HFFc6 (cell line): ENCODE measurements around the gene ITPR1. TPM values are rescaled to one million over a fixed set of nuclear protein-coding genes. Genes with fewer than 3 reads are reported as not detected.

ENCODE experiments used
- DNase-seq: peaks from one replicate; pipeline ENCODE4 v3.0.0-alpha.2; 2018
- H3K27ac Mint-ChIP-seq: 2 replicates; pipeline ENCODE4 v1.8.0; 2020; ENCODE audit warnings: mild to moderate bottlenecking, mixed read lengths
- H3K27me3 Mint-ChIP-seq: 2 replicates; pipeline ENCODE4 v1.8.0; 2021; ENCODE audit warnings: mild to moderate bottlenecking, moderate library complexity, mixed read lengths; ENCODE audit not compliant: insufficient read depth
- H3K36me3 Mint-ChIP-seq: 2 replicates; pipeline ENCODE4 v1.8.0; 2021; ENCODE audit warnings: low read depth, mixed read lengths
- H3K4me1 Mint-ChIP-seq: 2 replicates; pipeline ENCODE4 v1.8.0; 2020; ENCODE audit warnings: low read depth, mixed read lengths
- H3K4me3 Mint-ChIP-seq: 2 replicates; pipeline ENCODE4 v1.8.0; 2020; ENCODE audit warnings: mild to moderate bottlenecking, moderate library complexity, mixed read lengths
- H3K9me3 Mint-ChIP-seq: 2 replicates; pipeline ENCODE4 v1.8.0; 2020; ENCODE audit warnings: mild to moderate bottlenecking, mixed read lengths
- total RNA-seq, 6 experiments: library from RNA; stranded (reverse); fragmentation: NEBNext Ultra II Directional; extraction: Animal tissue kit (Norgen Biotek cat#: 25700); gene quantifications; 2 replicates in 1 of 6; 3 replicates in 5 of 6; pipeline ENCODE4 v1.2.3, GENCODE V29; 2021
- TF ChIP-seq, protein P1 (sequence below): fragments of 200-600 bp; sonication (generic); IDR thresholded peaks from 2 replicates; pipeline ENCODE4 v1.5.0; 2021; ENCODE audit warnings: antibody characterized with exemption, mild to moderate bottlenecking

ITPR1 gene
- total RNA-seq, 6 experiments from 2014 or later: 4.9 to 8.3 (median 6.1) TPM

DNA sequence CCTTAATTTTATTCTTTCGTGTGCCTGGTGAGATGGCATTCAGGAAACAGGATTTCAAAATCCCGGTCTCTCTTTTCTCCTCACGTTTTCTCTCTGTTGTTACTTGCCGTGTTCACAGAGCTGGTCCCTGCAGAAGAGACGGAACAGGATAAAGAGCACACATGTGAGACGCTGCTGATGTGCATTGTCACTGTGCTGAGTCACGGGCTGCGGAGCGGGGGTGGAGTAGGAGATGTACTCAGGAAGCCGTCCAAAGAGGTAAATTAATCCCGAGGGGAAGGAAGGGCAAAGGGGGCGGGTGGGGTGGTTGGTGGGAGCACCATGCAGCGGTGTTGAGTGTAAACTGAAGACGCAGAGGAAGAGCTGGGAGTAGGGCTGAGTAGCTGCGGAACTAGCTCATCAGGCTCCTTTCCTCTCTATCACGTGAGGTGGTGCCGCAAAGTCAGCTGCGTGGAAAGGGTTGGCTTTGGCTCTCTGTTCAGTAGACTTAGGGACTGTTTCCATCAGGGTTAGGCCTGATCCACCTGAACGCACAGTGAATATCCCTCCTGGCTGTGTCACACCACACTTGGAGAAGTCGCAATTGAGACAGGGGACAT is 321.3 kb downstream of the ITPR1 start:
- peaks cover 9% of the 10 kb centered on the region; the same call in 1 of the 2 replicates for H3K4me1 Mint-ChIP-seq
- DNase-seq: no peak
- H3K36me3 Mint-ChIP-seq: peaks cover 20% of the 10 kb centered on the region
- TF ChIP-seq, protein P1, sequence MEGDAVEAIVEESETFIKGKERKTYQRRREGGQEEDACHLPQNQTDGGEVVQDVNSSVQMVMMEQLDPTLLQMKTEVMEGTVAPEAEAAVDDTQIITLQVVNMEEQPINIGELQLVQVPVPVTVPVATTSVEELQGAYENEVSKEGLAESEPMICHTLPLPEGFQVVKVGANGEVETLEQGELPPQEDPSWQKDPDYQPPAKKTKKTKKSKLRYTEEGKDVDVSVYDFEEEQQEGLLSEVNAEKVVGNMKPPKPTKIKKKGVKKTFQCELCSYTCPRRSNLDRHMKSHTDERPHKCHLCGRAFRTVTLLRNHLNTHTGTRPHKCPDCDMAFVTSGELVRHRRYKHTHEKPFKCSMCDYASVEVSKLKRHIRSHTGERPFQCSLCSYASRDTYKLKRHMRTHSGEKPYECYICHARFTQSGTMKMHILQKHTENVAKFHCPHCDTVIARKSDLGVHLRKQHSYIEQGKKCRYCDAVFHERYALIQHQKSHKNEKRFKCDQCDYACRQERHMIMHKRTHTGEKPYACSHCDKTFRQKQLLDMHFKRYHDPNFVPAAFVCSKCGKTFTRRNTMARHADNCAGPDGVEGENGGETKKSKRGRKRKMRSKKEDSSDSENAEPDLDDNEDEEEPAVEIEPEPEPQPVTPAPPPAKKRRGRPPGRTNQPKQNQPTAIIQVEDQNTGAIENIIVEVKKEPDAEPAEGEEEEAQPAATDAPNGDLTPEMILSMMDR: no peak
- no peak overlapping the region for H3K27ac Mint-ChIP-seq
- H3K9me3 Mint-ChIP-seq: peaks cover 15% of the 10 kb centered on the region
- no peaks in the 10 kb centered on the region; the same call in 1 of the 2 replicates for H3K27me3 Mint-ChIP-seq
- H3K4me3 Mint-ChIP-seq: no peak overlapping the region

DNA sequence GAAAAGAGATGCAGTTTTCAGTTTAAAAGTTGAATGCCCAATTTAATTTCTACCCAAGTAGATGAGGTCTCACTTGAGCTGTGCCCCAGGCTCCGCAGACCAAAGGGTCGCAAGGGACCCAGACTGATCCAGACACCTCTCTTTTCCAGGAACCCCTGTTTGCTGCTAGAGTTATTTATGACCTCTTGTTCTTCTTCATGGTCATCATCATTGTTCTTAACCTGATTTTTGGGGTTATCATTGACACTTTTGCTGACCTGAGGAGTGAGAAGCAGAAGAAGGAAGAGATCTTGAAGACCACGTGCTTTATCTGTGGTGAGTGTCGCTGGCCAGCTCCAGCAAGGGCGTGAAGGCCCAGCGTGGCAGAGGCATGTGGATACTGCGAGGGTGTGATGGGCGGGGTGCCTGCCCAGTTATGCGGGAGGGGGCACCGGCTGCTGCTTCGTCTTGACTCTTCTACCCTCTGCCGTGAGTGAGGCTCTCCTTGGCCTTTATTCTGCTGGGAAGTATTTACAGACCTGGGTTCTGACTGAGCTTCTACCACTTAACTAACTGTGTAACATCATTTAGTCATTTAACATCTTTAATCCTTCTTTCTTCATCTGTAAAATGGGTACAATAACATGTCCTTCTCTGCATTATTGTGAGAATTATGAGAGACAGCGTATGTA is 321.9 kb downstream of the ITPR1 start:
- TF ChIP-seq, protein P1: no peak
- Mint-ChIP-seq H3K4me1 (peaks cover 4% of the 10 kb centered on the region; the same call in 1 of the 2 replicates), H3K9me3 (peaks cover 15% of the 10 kb centered on the region), H3K36me3 (peaks cover 20% of the 10 kb centered on the region), H3K27ac (no peak overlapping the region), H3K4me3 (no peak overlapping the region), H3K27me3 (no peaks in the 10 kb centered on the region; the same call in 1 of the 2 replicates)
- no peak for DNase-seq

DNA sequence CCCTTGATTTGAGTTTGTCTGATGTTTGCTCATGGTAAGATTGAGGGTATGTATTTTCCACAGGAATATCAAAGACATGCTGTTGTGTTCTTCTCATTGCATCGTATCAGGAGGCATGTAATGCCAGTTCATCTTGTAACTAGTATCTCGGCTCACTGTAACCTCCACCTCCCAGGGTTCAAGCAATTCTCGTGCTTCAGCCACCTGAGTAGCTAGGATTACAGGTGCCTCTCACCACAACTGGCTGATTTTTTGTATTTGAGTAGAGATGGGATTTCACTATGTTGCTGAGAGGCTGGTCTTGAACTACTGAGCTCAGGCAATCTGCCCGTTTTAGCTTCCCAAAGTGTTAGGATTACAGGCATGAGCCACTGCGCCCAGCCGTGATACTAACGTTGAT is 323.2 kb downstream of the ITPR1 start:
- Mint-ChIP-seq H3K36me3 (peaks cover 20% of the 10 kb centered on the region), H3K4me3 (no peak overlapping the region), H3K27ac (no peak overlapping the region), H3K4me1 (peaks cover 2% of the 10 kb centered on the region; the same call in 1 of the 2 replicates), H3K9me3 (peaks cover 15% of the 10 kb centered on the region), H3K27me3 (no peaks in the 10 kb centered on the region; the same call in 1 of the 2 replicates)
- no peak for DNase-seq
- TF ChIP-seq, protein P1: no peak

DNA sequence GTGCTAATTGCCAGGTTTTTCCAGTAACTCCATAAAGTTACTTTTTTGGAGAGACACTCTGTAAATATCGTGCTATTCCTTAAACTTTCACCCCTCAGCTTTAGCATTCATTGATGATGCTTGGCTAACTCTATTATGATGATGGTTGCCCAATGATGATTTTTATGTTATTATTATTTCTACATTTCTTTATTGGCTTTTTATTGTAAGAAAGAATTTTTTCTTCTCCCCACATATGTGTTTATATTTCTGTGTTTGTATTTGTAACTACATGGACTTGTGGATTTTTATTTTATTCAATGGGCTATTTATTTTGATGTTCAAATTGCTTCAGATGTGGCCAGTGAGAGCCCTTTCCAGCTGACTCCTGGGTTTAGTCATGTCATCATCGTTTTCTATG is 323.6 kb downstream of the ITPR1 start:
- H3K36me3 Mint-ChIP-seq: peaks cover 20% of the 10 kb centered on the region
- no peaks in the 10 kb centered on the region; the same call in 1 of the 2 replicates for H3K27me3 Mint-ChIP-seq
- H3K27ac Mint-ChIP-seq: no peak overlapping the region
- TF ChIP-seq, protein P1: no peak
- no peak overlapping the region for H3K4me3 Mint-ChIP-seq
- peaks cover 15% of the 10 kb centered on the region for H3K9me3 Mint-ChIP-seq
- DNase-seq: no peak
- H3K4me1 Mint-ChIP-seq: peaks cover 6% of the 10 kb centered on the region; the same call in 1 of the 2 replicates

DNA sequence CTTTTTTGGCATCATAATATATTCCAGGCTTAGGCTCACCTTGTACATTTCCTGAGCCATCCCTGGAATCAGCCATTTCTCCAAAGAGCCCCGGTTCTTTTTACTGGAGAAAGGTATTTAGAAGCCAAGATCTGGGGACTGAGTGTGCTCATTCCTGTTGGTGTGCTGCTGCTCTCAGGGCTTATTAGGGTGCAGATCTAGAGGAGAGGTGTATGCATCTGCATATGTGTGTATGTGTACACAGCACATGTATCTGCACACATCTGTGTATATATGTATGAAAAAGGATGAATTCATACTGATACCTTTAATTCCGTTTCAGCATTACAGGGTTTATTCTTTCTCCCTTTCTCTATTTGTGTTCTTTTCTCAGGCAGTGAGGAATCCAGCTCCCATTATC is 324.0 kb downstream of the ITPR1 start:
- Mint-ChIP-seq H3K27ac (no peak overlapping the region), H3K9me3 (peaks cover 15% of the 10 kb centered on the region), H3K4me1 (peaks cover 6% of the 10 kb centered on the region; the same call in 1 of the 2 replicates), H3K4me3 (no peak overlapping the region), H3K27me3 (no peaks in the 10 kb centered on the region; the same call in 1 of the 2 replicates), H3K36me3 (peaks cover 20% of the 10 kb centered on the region)
- TF ChIP-seq, protein P1: no peak
- no peak for DNase-seq
